OCI-LY3 (cell line): ENCODE measurements around the gene ALDH3A1.

Source experiments
- H2AFZ ChIP-seq: fragments of 200-600, 300-600 bp; shearing (Covaris generic); 2 replicates; pipeline ENCODE4 v1.6.0; 2014; ENCODE audit warnings: antibody characterized with exemption, low read depth, low read length
- H3K27ac ChIP-seq: fragments of 200-600, 300-600 bp; sonication (generic); 2 replicates; pipeline ENCODE4 v1.5.1; 2014; ENCODE audit warnings: mild to moderate bottlenecking, low read length, moderate library complexity, mixed read lengths
- H3K27me3 ChIP-seq: fragments of 200-600, 300-600 bp; sonication (generic); 2 replicates; pipeline ENCODE4 v1.6.1; 2014; ENCODE audit warnings: low read depth, low read length, mixed read lengths
- H3K36me3 ChIP-seq: fragments of 200-600, 300-600 bp; sonication (generic); replicated peaks from 2 replicates; pipeline ENCODE3; 2014; ENCODE audit warnings: low read depth, low read length, mixed read lengths
- H3K4me1 ChIP-seq: fragments of 300-600, 200-600 bp; sonication (generic); 2 replicates; pipeline ENCODE4 v1.6.1; 2014; ENCODE audit warnings: low read length, mixed read lengths
- H3K4me2 ChIP-seq: fragments of 200-600, 300-600 bp; sonication (generic); 2 replicates; pipeline ENCODE4 v1.6.1; 2014; ENCODE audit warnings: low read length, mixed read lengths
- H3K4me3 ChIP-seq: fragments of 300-600, 200-600 bp; sonication (generic); 2 replicates; pipeline ENCODE4 v1.5.1; 2014; ENCODE audit warnings: antibody characterized with exemption, mild to moderate bottlenecking, low read length, moderate library complexity
- H3K79me2 ChIP-seq: fragments of 300-600, 200-600 bp; shearing (Covaris generic); 2 replicates; pipeline ENCODE4 v1.6.1; 2014; ENCODE audit warnings: mild to moderate bottlenecking, low read length, mixed read lengths
- H3K9ac ChIP-seq: fragments of 300-600, 200-600 bp; shearing (Covaris generic); 2 replicates; pipeline ENCODE4 v1.6.0; 2014; ENCODE audit warnings: mild to moderate bottlenecking, low read length, moderate library complexity
- H3K9me3 ChIP-seq: fragments of 200-600, 300-600 bp; shearing (Covaris generic); 2 replicates; pipeline ENCODE4 v1.6.1; 2014; ENCODE audit warnings: low read length, mixed read lengths; ENCODE audit not compliant: insufficient read depth
- H4K20me1 ChIP-seq: fragments of 200-600, 300-600 bp; sonication (generic); 2 replicates; pipeline ENCODE4 v1.6.1; 2016; ENCODE audit warnings: low read length, mixed read lengths; ENCODE audit not compliant: insufficient read depth
- CTCF ChIP-seq: fragments of 200-600, 300-600 bp; sonication (generic); IDR thresholded peaks from 2 replicates; pipeline ENCODE4 v1.5.1; 2014; ENCODE audit warnings: antibody characterized with exemption, low read length, low read depth
- EZH2phosphoT487 ChIP-seq: fragments of 200-600 bp; shearing (Covaris generic); IDR thresholded peaks from 2 replicates; pipeline ENCODE4 v1.6.1; 2018; ENCODE audit warnings: antibody characterized with exemption, mixed run types, low read depth

The ALDH3A1 gene

GRCh38 chr17:19716108-19717030, 31.7 kb downstream of the ALDH3A1 start, which contains the start of gene SLC47A2:
Gene SLC47A2 (minus strand): TSS chr17:19716584. CDS start chr17:19716555, 29 bp downstream.
- Histone ChIP-seq H3K9me3 (no peaks in the 10 kb centered on the region), H2AFZ (no peak within 1 kb of the TSS), H3K4me1 (no peaks in the 10 kb centered on the region), H3K27me3 (no peaks in the 10 kb centered on the region), H3K79me2 (no peaks in the 10 kb centered on the region), H3K4me2 (no peak within 1 kb of the TSS), H4K20me1 (no peaks in the 10 kb centered on the region), H3K36me3 (no peaks in the 10 kb centered on the region), H3K9ac (no peak within 1 kb of the TSS), H3K4me3 (no peak within 1 kb of the TSS), H3K27ac (no peak within 1 kb of the TSS)
- TF ChIP-seq CTCF (no peak), EZH2phosphoT487 (no peak)

- H3K27me3 ChIP-seq: no peaks in the 10 kb centered on the region
- no peaks in the 10 kb centered on the region for H3K36me3 ChIP-seq
- no peak overlapping the region for H3K4me2 ChIP-seq
- H3K4me1 ChIP-seq: no peaks in the 10 kb centered on the region
- no peaks in the 10 kb centered on the region for H4K20me1 ChIP-seq
- TF ChIP-seq CTCF (no peak), EZH2phosphoT487 (no peak)
- no peaks in the 10 kb centered on the region for H3K9me3 ChIP-seq
- no peak overlapping the region for H3K9ac ChIP-seq
- H2AFZ ChIP-seq: no peak overlapping the region
- H3K27ac ChIP-seq: no peak overlapping the region
- H3K79me2 ChIP-seq: no peaks in the 10 kb centered on the region
- H3K4me3 ChIP-seq: no peak overlapping the region
These were observed 33.3 kb downstream of the ALDH3A1 start for GRCh38 chr17:19714542-19715411.

- H4K20me1 ChIP-seq: no peaks in the 10 kb centered on the region
- no peak for TF ChIP-seq CTCF
- no peak for TF ChIP-seq EZH2phosphoT487
- H3K27me3 ChIP-seq: no peaks in the 10 kb centered on the region
- H3K27ac ChIP-seq: no peak overlapping the region
- no peak overlapping the region for H2AFZ ChIP-seq
- H3K9ac ChIP-seq: no peak overlapping the region
- H3K79me2 ChIP-seq: no peaks in the 10 kb centered on the region
- no peak overlapping the region for H3K4me2 ChIP-seq
- H3K36me3 ChIP-seq: no peaks in the 10 kb centered on the region
- H3K4me3 ChIP-seq: no peak overlapping the region
- H3K4me1 ChIP-seq: no peaks in the 10 kb centered on the region
- no peaks in the 10 kb centered on the region for H3K9me3 ChIP-seq
These were observed 34.2 kb downstream of the ALDH3A1 start for GRCh38 chr17:19713901-19714361.

- Histone ChIP-seq H3K36me3 (no peaks in the 10 kb centered on the region), H3K9ac (no peak overlapping the region), H3K4me1 (no peaks in the 10 kb centered on the region), H3K4me3 (no peak overlapping the region), H3K79me2 (no peaks in the 10 kb centered on the region), H4K20me1 (no peaks in the 10 kb centered on the region), H3K27me3 (no peaks in the 10 kb centered on the region), H3K9me3 (no peaks in the 10 kb centered on the region), H2AFZ (no peak overlapping the region), H3K27ac (no peak overlapping the region), H3K4me2 (no peak overlapping the region)
- TF ChIP-seq CTCF: no peak
These were observed 34.6 kb downstream of the ALDH3A1 start for GRCh38 chr17:19713462-19713861.
